IPS DF 6.9 (cell line): ENCODE data around the gene ITPR1.

Source experiments
- DNase-seq: peaks from one replicate; pipeline ENCODE4 v3.0.0-alpha.2; 2013; ENCODE audit warnings: low read depth, low spot score
- H3K27ac ChIP-seq: one replicate; pipeline ENCODE4 v1.5.1; 2013; ENCODE audit warnings: low read length, control low read depth
- H3K27me3 ChIP-seq: 2 replicates; pipeline ENCODE4 v1.6.1; 2013; ENCODE audit warnings: mild to moderate bottlenecking, low read length; ENCODE audit not compliant: control insufficient read depth, insufficient read depth
- H3K36me3 ChIP-seq: 2 replicates; pipeline ENCODE4 v1.6.1; 2013; ENCODE audit warnings: low read length; ENCODE audit not compliant: control insufficient read depth, insufficient read depth
- H3K4me1 ChIP-seq: 2 replicates; pipeline ENCODE4 v1.6.1; 2013; ENCODE audit warnings: low read length; ENCODE audit not compliant: control insufficient read depth, insufficient read depth
- H3K4me3 ChIP-seq: 2 replicates; pipeline ENCODE4 v1.5.1; 2013; ENCODE audit warnings: mild to moderate bottlenecking, low read length
- H3K9me3 ChIP-seq: 2 replicates; pipeline ENCODE4 v1.6.1; 2013; ENCODE audit warnings: low read length, inconsistent platforms; ENCODE audit not compliant: control insufficient read depth, insufficient read depth
- WGBS: extraction: QIAGEN DNeasy Blood & Tissue Kit; methylation state at CpG from one replicate; pipeline ENCODE4 v1.1.7; 2013; ENCODE audit warnings: mixed read lengths, missing lambda C conversion rate; ENCODE audit not compliant: insufficient read length, insufficient coverage; 5-methylcytosine and 5-hydroxymethylcytosine counted together

Gene ITPR1

DNA sequence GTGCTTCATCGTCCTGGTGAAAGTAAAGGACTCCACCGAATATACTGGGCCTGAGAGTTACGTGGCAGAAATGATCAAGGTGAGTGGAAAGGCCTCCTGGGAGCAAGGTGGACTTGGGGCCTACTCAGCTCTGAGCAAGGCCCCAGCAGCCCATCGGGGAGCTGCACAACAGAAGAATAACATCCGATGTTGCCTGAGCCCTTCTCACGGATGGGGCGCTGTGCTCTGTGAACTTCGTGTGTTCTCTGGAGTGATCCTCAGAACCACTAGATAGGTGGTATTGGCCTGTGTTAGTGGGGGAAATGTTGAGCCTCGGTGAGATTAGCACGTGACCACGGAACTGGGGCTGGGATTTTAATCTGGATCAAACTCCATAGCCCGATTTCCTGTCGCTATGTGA lies 325.0 kb downstream of the ITPR1 start:
- WGBS: no CpG with 5 or more reads among the region's 13 CpGs
- Histone ChIP-seq H3K4me1 (no peaks in the 10 kb centered on the region), H3K36me3 (no peaks in the 10 kb centered on the region), H3K27ac (no peak overlapping the region), H3K4me3 (no peak overlapping the region), H3K9me3 (no peaks in the 10 kb centered on the region), H3K27me3 (no peaks in the 10 kb centered on the region)
- DNase-seq: no peak

DNA sequence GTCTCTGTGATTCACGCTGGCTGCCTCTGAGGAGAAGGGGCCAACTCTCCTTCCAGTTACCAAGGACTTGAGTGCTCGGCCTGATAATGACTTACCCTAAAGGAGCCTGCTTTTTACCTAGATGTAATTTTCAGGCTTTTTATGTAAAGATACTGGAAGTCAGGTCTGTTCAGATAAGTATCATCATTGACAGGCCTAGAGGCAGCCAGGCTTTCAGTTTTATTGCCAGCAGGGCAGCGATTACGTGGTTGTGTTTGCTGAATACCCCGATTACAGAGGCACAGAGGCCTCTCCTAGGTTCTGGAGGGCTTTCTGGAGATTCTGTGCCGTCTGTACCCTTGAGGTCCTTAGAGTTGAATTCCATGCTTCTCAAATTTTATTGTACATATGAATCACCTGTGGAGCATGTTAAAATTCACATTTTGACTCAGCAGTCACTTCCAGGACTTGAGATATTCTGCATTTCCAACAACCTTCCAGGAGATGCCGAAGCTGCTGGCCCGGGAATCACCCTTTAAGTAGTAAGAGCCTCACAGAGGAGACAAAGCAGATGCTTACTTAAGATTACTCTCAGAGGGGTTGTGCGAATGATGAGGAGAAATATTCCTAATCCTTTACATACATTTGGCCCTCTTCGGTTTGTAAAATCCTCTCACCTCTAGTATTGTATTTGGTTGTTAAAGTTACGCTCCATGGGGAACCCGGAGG lies 326.0 kb downstream of the ITPR1 start:
- H3K27ac ChIP-seq: no peak overlapping the region
- no peak for DNase-seq
- no peaks in the 10 kb centered on the region for H3K27me3 ChIP-seq
- H3K9me3 ChIP-seq: no peaks in the 10 kb centered on the region
- no peaks in the 10 kb centered on the region for H3K4me1 ChIP-seq
- H3K36me3 ChIP-seq: no peaks in the 10 kb centered on the region
- no peak overlapping the region for H3K4me3 ChIP-seq
- WGBS: no CpG with 5 or more reads among the region's 12 CpGs

DNA sequence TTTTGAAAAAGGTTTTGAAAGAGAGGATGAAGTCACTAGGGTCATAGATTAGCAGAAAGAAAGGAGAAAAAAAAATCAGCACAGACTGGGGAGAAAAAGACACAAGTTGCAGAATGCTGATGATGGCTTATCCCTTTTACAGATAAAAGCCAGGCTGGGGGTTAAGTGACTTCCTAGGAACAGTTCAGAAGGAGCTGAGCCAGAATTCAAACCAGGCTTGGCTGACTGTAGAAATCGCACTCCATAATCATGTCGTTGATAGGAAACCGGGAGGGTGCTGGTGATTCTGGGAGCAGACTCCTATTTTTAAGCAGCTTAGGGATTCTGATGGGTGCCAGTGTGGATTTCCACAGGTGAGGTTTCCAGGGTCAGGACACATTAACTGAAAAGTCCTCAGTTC lies 326.6 kb downstream of the ITPR1 start:
- H3K36me3 ChIP-seq: no peaks in the 10 kb centered on the region
- H3K27me3 ChIP-seq: no peaks in the 10 kb centered on the region
- H3K4me3 ChIP-seq: no peak overlapping the region
- no peak overlapping the region for H3K27ac ChIP-seq
- no CpG with 5 or more reads among the region's 3 CpGs for WGBS
- no peak for DNase-seq
- no peaks in the 10 kb centered on the region for H3K4me1 ChIP-seq
- H3K9me3 ChIP-seq: no peaks in the 10 kb centered on the region

DNA sequence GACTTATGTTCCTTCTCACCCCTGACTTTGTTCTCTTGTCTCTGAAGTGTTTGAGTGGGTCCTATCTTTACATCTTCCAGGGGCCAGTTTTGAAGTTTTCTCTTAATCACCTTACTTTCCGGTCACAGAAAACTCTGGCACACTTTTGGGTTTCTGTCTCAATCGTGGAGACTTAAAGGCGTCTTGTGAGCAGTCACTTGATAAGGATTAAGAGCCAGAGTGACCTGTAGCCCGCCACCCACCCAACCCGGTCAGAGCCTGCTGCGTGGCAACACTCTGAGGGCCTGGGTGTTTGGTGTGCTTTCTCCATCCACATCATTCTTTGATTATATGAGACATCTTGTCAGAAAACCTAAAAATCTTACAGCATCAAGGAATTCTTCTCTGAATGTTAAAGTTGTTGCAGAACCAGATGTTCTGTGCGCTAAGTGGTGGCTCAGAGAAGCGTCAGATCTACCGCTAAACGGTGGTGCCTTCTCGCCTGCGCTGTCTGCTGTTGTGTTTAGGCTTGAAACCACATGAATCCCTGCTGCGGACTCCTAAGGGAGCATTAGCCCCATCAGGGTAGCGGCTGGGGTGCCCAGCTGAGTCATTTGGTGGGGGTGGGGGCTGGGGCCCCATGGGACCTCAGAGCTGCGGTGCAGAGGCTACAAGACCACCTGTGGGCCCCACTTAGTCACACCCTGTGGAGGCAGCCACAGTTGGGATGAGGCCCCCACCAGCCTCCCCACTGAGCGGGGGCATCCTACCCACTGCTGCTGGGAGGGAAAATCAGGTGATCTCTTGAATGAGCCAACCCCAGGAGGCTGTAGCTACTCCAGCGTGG lies 327.4 kb downstream of the ITPR1 start:
- Histone ChIP-seq H3K9me3 (no peaks in the 10 kb centered on the region), H3K36me3 (no peaks in the 10 kb centered on the region), H3K27me3 (no peaks in the 10 kb centered on the region), H3K27ac (no peak overlapping the region), H3K4me3 (no peak overlapping the region), H3K4me1 (no peaks in the 10 kb centered on the region)
- WGBS: no CpG with 5 or more reads among the region's 17 CpGs
- no peak for DNase-seq

DNA sequence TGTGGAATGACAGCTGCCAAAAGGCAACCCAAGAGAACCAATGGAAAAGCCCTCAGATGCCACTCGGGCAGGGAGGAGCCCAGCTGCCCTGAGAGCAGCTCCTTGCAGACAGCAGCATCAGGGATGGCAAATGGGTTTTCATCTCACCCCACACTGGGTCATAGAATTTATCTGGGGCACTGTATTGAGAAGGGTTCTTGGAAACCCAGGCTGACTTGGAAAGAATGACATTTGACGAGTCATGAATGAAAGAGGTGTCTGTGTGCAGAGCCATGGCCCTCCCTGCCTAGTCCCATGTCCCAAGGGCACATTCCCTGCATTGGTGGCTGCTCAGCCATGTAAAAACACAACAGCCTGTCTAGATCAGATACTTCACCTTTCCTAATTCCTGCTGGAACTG lies 328.2 kb downstream of the ITPR1 start:
- DNase-seq: no peak
- no CpG with 5 or more reads among the region's 2 CpGs for WGBS

DNA sequence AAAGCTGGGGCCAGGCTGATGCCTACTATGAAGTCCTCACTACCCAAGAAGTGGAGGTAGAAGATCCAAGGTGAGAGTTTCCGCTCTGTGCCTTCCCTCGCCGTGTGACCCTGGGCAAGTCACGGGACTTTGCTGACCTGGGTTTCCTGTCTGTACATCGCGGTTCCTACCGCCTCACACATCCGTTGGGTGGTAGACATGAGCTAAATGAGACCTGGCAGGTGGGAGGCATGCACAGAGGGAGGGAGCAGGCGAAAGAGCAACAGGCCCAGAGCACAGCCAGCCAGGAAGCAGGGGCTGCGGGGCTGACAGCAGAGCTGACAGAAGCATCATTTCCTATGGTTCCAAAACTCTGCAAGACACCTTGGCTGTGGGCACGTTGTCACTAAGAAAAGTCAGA lies 328.8 kb downstream of the ITPR1 start:
- Histone ChIP-seq H3K27me3 (no peaks in the 10 kb centered on the region), H3K36me3 (no peaks in the 10 kb centered on the region), H3K27ac (no peak overlapping the region), H3K4me1 (no peaks in the 10 kb centered on the region), H3K9me3 (no peaks in the 10 kb centered on the region), H3K4me3 (no peak overlapping the region)
- no peak for DNase-seq
- no CpG with 5 or more reads among the region's 11 CpGs for WGBS

More for the DNA sequence above, 328.2 kb downstream of the ITPR1 start:
- H3K9me3 ChIP-seq: no peaks in the 10 kb centered on the region
- no peaks in the 10 kb centered on the region for H3K27me3 ChIP-seq
- no peak overlapping the region for H3K27ac ChIP-seq
- H3K36me3 ChIP-seq: no peaks in the 10 kb centered on the region
- no peak overlapping the region for H3K4me3 ChIP-seq
- no peaks in the 10 kb centered on the region for H3K4me1 ChIP-seq

DNA sequence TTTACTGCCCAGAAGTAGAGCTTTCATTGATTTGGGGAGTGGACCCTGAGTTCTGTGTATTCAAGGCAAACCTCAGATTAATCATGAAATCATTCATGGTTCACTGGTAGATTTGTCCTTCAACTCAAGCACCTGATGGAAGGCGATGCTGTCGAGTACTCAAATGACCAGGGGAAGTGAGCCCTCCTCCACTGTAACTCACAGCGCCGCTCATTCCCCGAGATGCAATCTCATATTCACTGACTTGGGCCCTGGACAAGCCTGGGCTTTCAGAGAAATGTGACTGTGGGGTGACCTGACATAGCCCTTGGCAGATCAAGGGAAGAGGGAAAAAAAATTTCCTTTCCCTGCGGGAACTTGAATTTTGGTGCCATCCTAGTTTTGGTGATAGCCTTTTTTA lies 329.4 kb downstream of the ITPR1 start:
- no peaks in the 10 kb centered on the region for H3K36me3 ChIP-seq
- H3K9me3 ChIP-seq: no peaks in the 10 kb centered on the region
- WGBS: no CpG with 5 or more reads among the region's 6 CpGs

DNA sequence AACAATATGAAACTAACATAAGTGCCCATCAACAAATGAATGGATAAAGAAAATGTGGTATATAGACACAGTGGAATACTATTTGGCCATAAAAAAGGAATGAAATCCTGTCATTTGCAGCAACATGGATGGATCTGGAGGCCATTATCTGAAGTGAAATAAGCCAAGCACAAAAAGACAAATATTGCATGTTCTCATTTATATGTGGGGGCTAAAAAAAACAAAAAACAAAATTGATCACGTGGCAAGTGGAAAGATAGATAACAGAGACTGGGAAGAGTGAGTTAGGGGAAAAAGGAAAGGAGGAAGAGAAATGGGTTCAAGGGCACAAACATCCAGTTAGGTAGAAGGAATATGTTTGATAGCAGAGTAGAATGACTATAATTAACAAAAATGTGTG lies 330.2 kb downstream of the ITPR1 start:
- no peaks in the 10 kb centered on the region for H3K9me3 ChIP-seq
- H3K27ac ChIP-seq: no peak overlapping the region
- no peak overlapping the region for H3K4me3 ChIP-seq
- no peaks in the 10 kb centered on the region for H3K36me3 ChIP-seq
- H3K27me3 ChIP-seq: no peaks in the 10 kb centered on the region
- H3K4me1 ChIP-seq: no peaks in the 10 kb centered on the region
- WGBS: no CpG with 5 or more reads among the region's 1 CpG
- DNase-seq: no peak

More for the DNA sequence above, 329.4 kb downstream of the ITPR1 start:
- Histone ChIP-seq H3K4me3 (no peak overlapping the region), H3K27ac (no peak overlapping the region), H3K27me3 (no peaks in the 10 kb centered on the region), H3K4me1 (no peaks in the 10 kb centered on the region)
- DNase-seq: no peak

DNA sequence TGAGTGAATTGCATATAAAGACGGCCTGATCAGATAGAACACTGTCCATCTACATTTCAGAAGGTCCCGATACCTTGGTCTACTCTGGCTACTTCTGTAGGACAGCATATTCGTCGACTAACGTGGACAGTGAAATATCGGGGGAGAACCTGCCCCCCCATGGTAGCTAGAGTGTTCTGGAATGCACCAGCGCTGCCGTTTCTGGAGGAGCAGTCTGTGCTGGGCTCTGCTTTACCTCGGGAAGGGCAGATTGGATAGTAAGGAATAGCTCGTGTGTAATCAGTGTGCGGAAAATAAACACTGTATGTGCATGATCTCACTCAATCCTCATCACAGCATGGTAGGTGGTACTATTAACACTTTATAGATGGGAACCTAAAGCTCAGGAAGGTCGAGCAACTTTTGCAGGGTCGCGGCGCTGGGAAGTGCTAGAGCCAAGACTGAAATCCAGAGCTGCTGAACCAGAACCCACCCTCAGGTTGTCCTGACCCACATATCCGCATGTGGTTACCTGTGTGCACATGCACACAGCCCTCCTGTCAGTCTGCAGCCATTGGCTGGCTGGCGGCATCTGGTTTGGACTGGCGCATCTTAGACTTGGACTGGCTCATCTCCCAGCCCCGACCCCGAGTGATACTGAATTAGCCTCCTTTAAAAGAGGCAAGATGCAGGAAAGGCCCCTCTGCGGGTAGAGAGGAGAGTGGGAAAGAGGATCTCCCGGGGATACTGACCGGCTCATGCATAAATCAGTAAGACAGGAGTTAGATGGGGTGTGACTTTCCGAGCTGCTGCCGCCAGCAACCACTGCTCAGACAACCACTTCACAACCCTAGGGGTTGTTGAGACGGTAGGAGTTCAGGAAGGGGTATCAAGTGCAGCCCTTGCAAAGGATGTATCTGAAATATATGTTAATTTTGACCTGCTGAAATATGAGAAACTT lies 331.1 kb downstream of the ITPR1 start:
- Histone ChIP-seq H3K36me3 (no peaks in the 10 kb centered on the region), H3K4me3 (no peak overlapping the region), H3K9me3 (no peaks in the 10 kb centered on the region), H3K27me3 (no peaks in the 10 kb centered on the region), H3K27ac (no peak overlapping the region), H3K4me1 (no peaks in the 10 kb centered on the region)
- no CpG with 5 or more reads among the region's 26 CpGs for WGBS
- DNase-seq: no peak

DNA sequence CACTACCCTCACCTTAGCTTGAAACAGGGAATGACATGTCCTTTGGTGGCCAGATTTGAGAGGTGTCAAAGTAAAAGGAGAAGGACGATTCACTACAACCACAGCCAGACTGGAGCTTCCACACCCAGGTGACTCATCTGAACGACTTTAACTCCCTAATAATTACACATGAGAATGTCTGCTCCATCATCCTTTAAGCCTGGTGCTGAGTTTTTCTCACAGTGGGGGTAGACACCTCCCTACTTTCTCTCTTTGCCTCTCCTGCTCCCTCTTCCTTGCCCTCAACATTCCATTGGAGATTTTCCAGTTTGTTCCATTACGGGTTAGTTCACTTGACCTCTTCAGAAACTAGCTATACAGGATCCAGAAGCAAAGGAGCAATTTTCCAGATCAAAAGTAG lies 331.8 kb downstream of the ITPR1 start:
- DNase-seq: no peak
- no CpG with 5 or more reads among the region's 3 CpGs for WGBS
- Histone ChIP-seq H3K27me3 (no peaks in the 10 kb centered on the region), H3K36me3 (no peaks in the 10 kb centered on the region), H3K27ac (no peak overlapping the region), H3K4me1 (no peaks in the 10 kb centered on the region), H3K4me3 (no peak overlapping the region), H3K9me3 (no peaks in the 10 kb centered on the region)
